ENCODE results near the gene NRIP1. TPM values are rescaled to one million over a fixed set of nuclear protein-coding genes. Genes with fewer than 3 reads are reported as not detected.

Gene NRIP1
- total RNA-seq, 4 donors from 2014 or later: 15.8 to 23.6 (median 18.0) TPM

DNA sequence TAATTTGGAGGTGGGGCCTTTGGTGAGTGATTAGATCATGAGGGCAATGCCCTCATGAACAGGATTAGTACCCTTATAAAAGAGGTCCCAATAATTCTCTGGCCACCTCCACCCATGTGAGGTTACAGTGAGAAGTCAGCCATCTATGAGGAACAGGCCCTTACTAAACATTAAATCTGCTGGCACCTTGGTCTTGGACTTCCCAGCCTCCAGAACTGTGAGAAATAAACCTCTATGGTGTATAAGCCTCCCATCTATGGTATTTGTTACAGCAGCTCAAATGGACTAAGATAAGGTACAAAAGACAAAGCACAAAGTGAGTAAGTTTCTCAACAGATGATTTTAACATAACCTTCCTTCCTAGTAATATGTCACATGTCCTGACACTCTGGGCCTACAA lies 22.3 kb downstream of the NRIP1 start:
- H3K27ac ChIP-seq: no peak overlapping the region
- H3K4me1 ChIP-seq: no peaks in the 10 kb centered on the region
- no peaks in the 10 kb centered on the region for H3K27me3 ChIP-seq
- H3K9me3 ChIP-seq: no peaks in the 10 kb centered on the region
- no peak for TF ChIP-seq EP300 (IDR thresholded peaks at IDR 0.05)
- no peak for TF ChIP-seq CTCF (IDR thresholded peaks at IDR 0.05)
- no peak for TF ChIP-seq POLR2A (IDR thresholded peaks at IDR 0.05)
- TF ChIP-seq POLR2AphosphoS5 (IDR thresholded peaks at IDR 0.05): no peak
- H3K4me3 ChIP-seq: no peak overlapping the region
- DNase-seq (ENCODE audit: low spot score in 2 of 2): no peak
- H3K36me3 ChIP-seq: no peaks in the 10 kb centered on the region

- no peaks in the 10 kb centered on the region for H3K36me3 ChIP-seq
- peaks cover 2% of the 10 kb centered on the region for H3K4me1 ChIP-seq
- no peaks in the 10 kb centered on the region for H3K9me3 ChIP-seq
- no peaks in the 10 kb centered on the region for H3K27me3 ChIP-seq
- no peak for DNase-seq (ENCODE audit: low spot score in 2 of 2)
- no peak overlapping the region for H3K27ac ChIP-seq
- H3K4me3 ChIP-seq: no peak overlapping the region
- no peak for TF ChIP-seq POLR2AphosphoS5 (IDR thresholded peaks at IDR 0.05)
- no peak for TF ChIP-seq POLR2A (IDR thresholded peaks at IDR 0.05)
- no peak for TF ChIP-seq CTCF (IDR thresholded peaks at IDR 0.05)
- 100% methylated on average over 1 of the region's 1 CpG for WGBS
These were observed 25.0 kb downstream of the NRIP1 start for GRCh38 chr21:15039607-15040299.

DNA sequence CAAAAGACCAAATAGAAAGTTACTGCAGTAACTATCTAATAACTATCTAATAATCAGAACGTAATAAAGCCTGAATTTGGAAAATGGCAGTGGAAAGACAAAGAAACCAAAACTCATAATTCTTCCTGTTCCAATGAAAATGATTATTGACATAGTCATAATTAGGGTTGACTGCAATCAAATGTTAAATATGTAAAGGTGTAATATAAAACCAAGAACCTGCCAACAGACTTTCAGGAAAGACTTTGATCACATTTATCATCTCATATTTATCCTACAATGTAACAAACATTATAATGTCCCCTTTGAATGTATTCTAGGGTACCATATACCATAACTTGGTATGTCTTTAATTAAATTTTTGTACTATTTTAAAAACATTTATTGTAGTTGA lies 26.9 kb downstream of the NRIP1 start:
- TF ChIP-seq CTCF (IDR thresholded peaks at IDR 0.05): no peak
- TF ChIP-seq POLR2A (IDR thresholded peaks at IDR 0.05): no peak
- no peak for TF ChIP-seq POLR2AphosphoS5 (IDR thresholded peaks at IDR 0.05)
- TF ChIP-seq EP300 (IDR thresholded peaks at IDR 0.05): no peak
- peaks cover 8% of the 10 kb centered on the region for H3K4me1 ChIP-seq
- H3K27me3 ChIP-seq: no peaks in the 10 kb centered on the region
- H3K9me3 ChIP-seq: no peaks in the 10 kb centered on the region
- H3K4me3 ChIP-seq: no peak overlapping the region
- 89% methylated on average over 1 of the region's 1 CpG for WGBS
- H3K36me3 ChIP-seq: no peaks in the 10 kb centered on the region
- DNase-seq (ENCODE audit: low spot score in 2 of 2): no peak
- H3K27ac ChIP-seq: no peak overlapping the region

- 90% methylated on average over 5 of the region's 5 CpGs for WGBS
- DNase-seq (ENCODE audit: low spot score in 2 of 2): no peak
- Histone ChIP-seq H3K36me3 (no peaks in the 10 kb centered on the region), H3K27me3 (no peaks in the 10 kb centered on the region), H3K27ac (no peak overlapping the region), H3K9me3 (no peaks in the 10 kb centered on the region), H3K4me3 (no peak overlapping the region), H3K4me1 (peaks cover 8% of the 10 kb centered on the region)
- no peak for TF ChIP-seq EP300 (IDR thresholded peaks at IDR 0.05)
- no peak for TF ChIP-seq POLR2A (IDR thresholded peaks at IDR 0.05)
- TF ChIP-seq CTCF (IDR thresholded peaks at IDR 0.05): no peak
- no peak for TF ChIP-seq POLR2AphosphoS5 (IDR thresholded peaks at IDR 0.05)
These were observed 27.5 kb downstream of the NRIP1 start for GRCh38 chr21:15037095-15037899.

- Histone ChIP-seq H3K4me1 (peaks cover 8% of the 10 kb centered on the region), H3K36me3 (no peaks in the 10 kb centered on the region), H3K9me3 (no peaks in the 10 kb centered on the region), H3K4me3 (no peak overlapping the region), H3K27me3 (no peaks in the 10 kb centered on the region), H3K27ac (no peak overlapping the region)
- no peak for DNase-seq (ENCODE audit: low spot score in 2 of 2)
- TF ChIP-seq EP300 (IDR thresholded peaks at IDR 0.05) (no peak), CTCF (IDR thresholded peaks at IDR 0.05) (no peak), POLR2A (IDR thresholded peaks at IDR 0.05) (no peak), POLR2AphosphoS5 (IDR thresholded peaks at IDR 0.05) (no peak)
- 70% methylated on average over 1 of the region's 1 CpG for WGBS
These were observed 28.6 kb downstream of the NRIP1 start for GRCh38 chr21:15036189-15036588.

Measured in suprapubic skin (tissue), 4 donors.